GM21825 (cell line): Measurements from ENCODE around the gene ZNF324.

ENCODE experiments used
- ATAC-seq: cut with Tn5 transposase; IDR thresholded peaks from one replicate; pipeline ENCODE4 v1.9.1; 2021; ENCODE audit warnings: mild to moderate bottlenecking, moderate library complexity; ENCODE audit not compliant: unreplicated experiment

The ZNF324 gene

DNA sequence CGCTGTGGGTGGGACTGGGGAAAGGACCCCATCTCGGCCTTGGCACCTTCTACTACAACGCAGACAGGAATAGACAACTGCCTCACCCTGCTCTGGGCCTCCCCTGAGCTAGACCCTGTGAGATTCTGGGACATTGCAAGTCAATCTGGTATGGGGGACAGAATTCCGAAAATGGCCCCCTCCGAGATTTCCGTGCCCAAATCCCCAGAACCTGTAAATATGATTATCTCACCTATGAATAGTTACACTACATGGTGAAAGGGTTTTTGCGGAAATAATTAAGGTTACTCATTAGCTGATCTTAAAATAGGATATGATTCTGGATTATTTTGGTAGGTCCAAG lies 53.3 kb downstream of the ZNF324 start:
- ATAC-seq, result no peak

DNA sequence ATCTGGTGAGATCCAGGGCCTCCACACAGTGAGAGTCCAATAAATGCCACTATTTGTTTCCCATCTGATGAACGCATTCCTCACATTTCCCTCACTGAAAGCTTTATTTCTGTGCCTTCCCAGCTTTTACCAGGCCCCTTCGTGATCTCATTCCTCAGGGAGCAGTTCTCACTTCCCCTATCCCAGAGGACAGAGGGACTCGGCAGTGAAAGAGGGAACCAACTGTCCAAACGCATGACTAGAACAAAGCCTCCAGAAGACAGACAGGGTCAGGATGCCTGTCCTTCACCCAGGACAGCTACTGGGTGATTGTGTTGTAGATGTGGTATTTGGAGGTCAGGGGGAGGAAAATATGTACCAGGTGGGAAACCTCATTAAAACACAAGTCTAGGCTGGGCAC lies 54.8 kb downstream of the ZNF324 start:
- no peak for ATAC-seq

DNA sequence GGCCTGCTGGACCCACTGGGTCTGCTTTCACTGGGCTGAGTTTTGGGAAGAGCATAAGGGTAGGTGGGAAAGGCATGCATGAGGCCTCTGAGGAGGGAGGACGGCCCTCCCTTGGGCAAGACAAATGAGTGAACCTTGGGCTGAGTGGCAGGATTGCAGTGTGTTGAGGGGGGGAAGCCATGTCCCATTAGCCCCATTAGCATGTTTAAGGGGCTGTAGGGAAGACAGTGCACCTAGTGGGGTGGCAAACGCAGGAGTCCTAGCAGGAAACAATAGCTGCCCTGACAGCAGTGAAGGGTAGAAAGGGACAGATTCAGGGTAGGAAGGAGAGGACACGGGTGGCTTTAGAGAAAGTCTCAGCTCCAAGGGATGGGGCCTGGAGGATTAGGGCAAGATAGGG lies 55.8 kb downstream of the ZNF324 start:
- no peak for ATAC-seq
